Left ventricle myocardium inferior (tissue), 1 donor: Measurements from ENCODE around the gene PXK. TPM values are rescaled to one million over a fixed set of nuclear protein-coding genes. Genes with fewer than 3 reads are reported as not detected.

Experiments
- DNase-seq: peaks from one replicate; pipeline ENCODE4 v3.0.0-alpha.2; 2020
- H3K27ac ChIP-seq: fragments of 200-600 bp; replicated peaks from 2 replicates; pipeline ENCODE4 v1.8.0; 2021
- H3K27me3 ChIP-seq: fragments of 200-600 bp; 2 replicates; pipeline ENCODE4 v1.8.0; 2021; ENCODE audit warnings: low read depth
- H3K36me3 ChIP-seq: fragments of 200-600 bp; 2 replicates; pipeline ENCODE4 v1.8.0; 2021
- H3K4me1 ChIP-seq: fragments of 200-600 bp; 2 replicates; pipeline ENCODE4 v1.8.0; 2021
- H3K4me3 ChIP-seq: fragments of 200-600 bp; 2 replicates; pipeline ENCODE4 v1.8.0; 2021; ENCODE audit warnings: mild to moderate bottlenecking, moderate library complexity
- H3K9me3 ChIP-seq: fragments of 200-600 bp; replicated peaks from 2 replicates; pipeline ENCODE4 v1.8.0; 2021
- intact Hi-C: fragments of 100-400 bp; cut with micrococcal nuclease; formaldehyde crosslinking; loops from one replicate; pipeline ENCODE4 v1.11.0; 2022
- total RNA-seq: library from RNA; stranded (reverse); fragmentation: NEBNext Ultra II Directional; extraction: Animal tissue kit (Norgen Biotek cat#: 25700); gene quantifications from one replicate; pipeline ENCODE4 v1.2.1, GENCODE V29; 2021
- TF ChIP-seq, protein P1 (sequence below): fragments of 200-600 bp; IDR thresholded peaks from 2 replicates; pipeline ENCODE4 v1.8.0; 2021; ENCODE audit warnings: antibody characterized with exemption, mild to moderate bottlenecking, borderline replicate concordance
- donor health status: DM: no; HTN: yes; CAD: no; lungs with severe emphysema.

The PXK gene
- total RNA-seq, 1 donor from 2014 or later: 9.2 TPM

DNA sequence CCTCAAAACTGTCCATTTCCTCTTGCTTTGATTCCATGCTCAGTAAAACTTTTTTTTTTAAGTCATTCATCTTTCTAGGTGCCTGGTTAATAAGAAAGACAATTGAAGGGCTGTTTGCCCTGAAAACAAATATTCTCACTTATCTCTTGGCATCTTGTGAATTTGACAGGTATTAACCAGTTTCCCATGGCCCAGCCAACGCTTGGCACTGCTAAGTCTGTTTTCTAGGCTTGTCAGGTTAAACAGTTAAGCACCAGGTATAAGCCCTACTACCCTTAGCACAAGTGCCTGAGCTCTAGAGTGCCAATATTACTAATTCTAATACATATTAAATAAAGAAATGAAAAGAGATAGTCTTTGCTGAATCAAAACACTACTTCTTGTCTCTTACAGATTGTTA, 36.3 kb downstream of the PXK start:
- Histone ChIP-seq H3K36me3 (peaks cover 18% of the 10 kb centered on the region), H3K27ac (no peak overlapping the region), H3K27me3 (no peaks in the 10 kb centered on the region), H3K4me3 (no peak overlapping the region), H3K4me1 (no peaks in the 10 kb centered on the region), H3K9me3 (no peaks in the 10 kb centered on the region)
- DNase-seq: no peak
- intact Hi-C loops: no loop called here
- TF ChIP-seq, protein P1, sequence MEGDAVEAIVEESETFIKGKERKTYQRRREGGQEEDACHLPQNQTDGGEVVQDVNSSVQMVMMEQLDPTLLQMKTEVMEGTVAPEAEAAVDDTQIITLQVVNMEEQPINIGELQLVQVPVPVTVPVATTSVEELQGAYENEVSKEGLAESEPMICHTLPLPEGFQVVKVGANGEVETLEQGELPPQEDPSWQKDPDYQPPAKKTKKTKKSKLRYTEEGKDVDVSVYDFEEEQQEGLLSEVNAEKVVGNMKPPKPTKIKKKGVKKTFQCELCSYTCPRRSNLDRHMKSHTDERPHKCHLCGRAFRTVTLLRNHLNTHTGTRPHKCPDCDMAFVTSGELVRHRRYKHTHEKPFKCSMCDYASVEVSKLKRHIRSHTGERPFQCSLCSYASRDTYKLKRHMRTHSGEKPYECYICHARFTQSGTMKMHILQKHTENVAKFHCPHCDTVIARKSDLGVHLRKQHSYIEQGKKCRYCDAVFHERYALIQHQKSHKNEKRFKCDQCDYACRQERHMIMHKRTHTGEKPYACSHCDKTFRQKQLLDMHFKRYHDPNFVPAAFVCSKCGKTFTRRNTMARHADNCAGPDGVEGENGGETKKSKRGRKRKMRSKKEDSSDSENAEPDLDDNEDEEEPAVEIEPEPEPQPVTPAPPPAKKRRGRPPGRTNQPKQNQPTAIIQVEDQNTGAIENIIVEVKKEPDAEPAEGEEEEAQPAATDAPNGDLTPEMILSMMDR: no peak

- H3K27ac ChIP-seq: no peak overlapping the region
- no peaks in the 10 kb centered on the region for H3K9me3 ChIP-seq
- H3K27me3 ChIP-seq: no peaks in the 10 kb centered on the region
- H3K36me3 ChIP-seq: peaks cover 18% of the 10 kb centered on the region
- TF ChIP-seq, protein P1: no peak
- intact Hi-C loops: no loop called here
- no peaks in the 10 kb centered on the region for H3K4me1 ChIP-seq
- DNase-seq: no peak
- H3K4me3 ChIP-seq: no peak overlapping the region
These were observed 37.2 kb downstream of the PXK start for GRCh38 chr3:58369876-58370275.

- Histone ChIP-seq H3K27ac (no peak overlapping the region), H3K9me3 (no peaks in the 10 kb centered on the region), H3K36me3 (peaks cover 18% of the 10 kb centered on the region), H3K4me1 (no peaks in the 10 kb centered on the region), H3K27me3 (no peaks in the 10 kb centered on the region), H3K4me3 (no peak overlapping the region)
- no peak for DNase-seq
- TF ChIP-seq, protein P1: no peak
- intact Hi-C loops: no loop called here
These were observed 37.7 kb downstream of the PXK start for GRCh38 chr3:58370407-58370806.

GRCh38 chr3:58371754-58372153, 39.1 kb downstream of the PXK start:
- Histone ChIP-seq H3K27ac (no peak overlapping the region), H3K9me3 (no peaks in the 10 kb centered on the region), H3K4me3 (no peak overlapping the region), H3K36me3 (peaks cover 18% of the 10 kb centered on the region), H3K27me3 (no peaks in the 10 kb centered on the region), H3K4me1 (no peaks in the 10 kb centered on the region)
- TF ChIP-seq, protein P1: no peak
- intact Hi-C loops: no loop called here
- DNase-seq: no peak

DNA sequence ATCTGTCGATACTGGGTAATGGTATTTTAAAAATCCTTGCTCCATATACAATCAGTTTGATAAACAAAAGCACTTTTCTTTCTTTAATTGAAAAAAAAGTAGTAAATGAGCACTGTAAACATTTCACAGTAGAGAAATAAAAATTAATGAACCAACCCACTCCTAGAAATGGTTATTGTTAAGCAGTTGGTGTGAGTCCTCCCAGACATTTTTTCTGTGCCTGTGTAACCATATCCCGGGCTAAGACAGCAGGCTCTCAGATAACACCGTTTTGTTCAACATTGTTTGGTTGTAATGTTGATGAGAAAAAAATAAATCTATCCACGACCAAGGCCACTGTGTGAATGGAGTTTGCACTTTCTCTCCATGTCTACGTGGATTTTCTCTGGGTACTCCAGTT, 42.6 kb downstream of the PXK start:
- intact Hi-C loops: no loop called here
- TF ChIP-seq, protein P1: no peak
- H3K4me1 ChIP-seq: no peaks in the 10 kb centered on the region
- no peak for DNase-seq
- H3K9me3 ChIP-seq: no peaks in the 10 kb centered on the region
- H3K27me3 ChIP-seq: no peaks in the 10 kb centered on the region
- H3K4me3 ChIP-seq: no peak overlapping the region
- no peak overlapping the region for H3K27ac ChIP-seq
- peaks cover 9% of the 10 kb centered on the region for H3K36me3 ChIP-seq

DNA sequence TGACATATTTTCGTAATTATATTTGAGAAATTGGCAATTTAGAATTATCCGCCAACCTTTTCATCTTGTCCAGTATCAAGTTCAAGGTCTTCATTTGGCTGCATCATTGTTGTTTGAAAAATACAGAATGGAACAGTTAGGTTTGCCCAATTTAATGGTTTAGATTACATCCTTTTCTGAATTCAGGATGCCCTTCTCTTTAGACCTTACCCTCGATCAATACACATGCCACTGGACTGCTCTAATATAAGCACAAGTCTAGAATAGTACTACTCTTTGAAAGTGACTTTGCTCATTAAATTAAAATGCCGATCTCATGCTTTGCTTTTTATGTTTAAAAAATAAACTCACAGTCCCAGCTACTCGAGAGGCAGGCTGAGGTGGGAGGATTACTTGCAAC, 44.5 kb downstream of the PXK start:
- DNase-seq: no peak
- Histone ChIP-seq H3K36me3 (peaks cover 3% of the 10 kb centered on the region), H3K27me3 (no peaks in the 10 kb centered on the region), H3K9me3 (no peaks in the 10 kb centered on the region), H3K4me3 (no peak overlapping the region), H3K4me1 (no peaks in the 10 kb centered on the region), H3K27ac (no peak overlapping the region)
- intact Hi-C loops: no loop called here
- TF ChIP-seq, protein P1: no peak
